Measurements from ENCODE around the gene FADS6.
"Not testable (repeated sequence)": the region's sequence is repeated elsewhere in the genome, so short reads cannot be mapped to it uniquely, and the experiment has no call there.

FADS6 gene

DNA sequence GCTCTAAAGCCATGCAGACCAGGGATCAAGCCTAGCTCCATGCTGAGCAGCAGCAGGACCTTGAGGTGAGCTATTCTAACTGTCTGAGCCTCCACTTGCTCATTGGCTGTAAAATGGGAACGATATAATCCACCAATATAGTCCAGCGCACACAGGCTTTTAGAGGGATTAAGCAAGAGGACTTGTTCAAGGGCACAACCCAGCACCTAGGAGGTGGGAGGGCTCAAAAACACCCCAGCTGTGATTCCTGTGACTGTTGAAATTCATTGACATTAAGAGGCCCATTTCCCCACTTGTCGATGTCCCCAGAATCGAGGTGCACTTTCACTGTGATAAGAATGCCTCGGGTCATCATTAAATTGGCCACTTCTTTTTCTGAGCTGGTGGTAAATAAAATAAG lies 25.5 kb upstream of the FADS6 start:
- H3K27ac ChIP-seq, result no peak overlapping the region
- TF ChIP-seq ZFX (IDR thresholded peaks at IDR 0.05), result no peak
- TF ChIP-seq, protein P1, sequence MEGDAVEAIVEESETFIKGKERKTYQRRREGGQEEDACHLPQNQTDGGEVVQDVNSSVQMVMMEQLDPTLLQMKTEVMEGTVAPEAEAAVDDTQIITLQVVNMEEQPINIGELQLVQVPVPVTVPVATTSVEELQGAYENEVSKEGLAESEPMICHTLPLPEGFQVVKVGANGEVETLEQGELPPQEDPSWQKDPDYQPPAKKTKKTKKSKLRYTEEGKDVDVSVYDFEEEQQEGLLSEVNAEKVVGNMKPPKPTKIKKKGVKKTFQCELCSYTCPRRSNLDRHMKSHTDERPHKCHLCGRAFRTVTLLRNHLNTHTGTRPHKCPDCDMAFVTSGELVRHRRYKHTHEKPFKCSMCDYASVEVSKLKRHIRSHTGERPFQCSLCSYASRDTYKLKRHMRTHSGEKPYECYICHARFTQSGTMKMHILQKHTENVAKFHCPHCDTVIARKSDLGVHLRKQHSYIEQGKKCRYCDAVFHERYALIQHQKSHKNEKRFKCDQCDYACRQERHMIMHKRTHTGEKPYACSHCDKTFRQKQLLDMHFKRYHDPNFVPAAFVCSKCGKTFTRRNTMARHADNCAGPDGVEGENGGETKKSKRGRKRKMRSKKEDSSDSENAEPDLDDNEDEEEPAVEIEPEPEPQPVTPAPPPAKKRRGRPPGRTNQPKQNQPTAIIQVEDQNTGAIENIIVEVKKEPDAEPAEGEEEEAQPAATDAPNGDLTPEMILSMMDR (conservative IDR thresholded peaks at IDR 0.05), result no peak

DNA sequence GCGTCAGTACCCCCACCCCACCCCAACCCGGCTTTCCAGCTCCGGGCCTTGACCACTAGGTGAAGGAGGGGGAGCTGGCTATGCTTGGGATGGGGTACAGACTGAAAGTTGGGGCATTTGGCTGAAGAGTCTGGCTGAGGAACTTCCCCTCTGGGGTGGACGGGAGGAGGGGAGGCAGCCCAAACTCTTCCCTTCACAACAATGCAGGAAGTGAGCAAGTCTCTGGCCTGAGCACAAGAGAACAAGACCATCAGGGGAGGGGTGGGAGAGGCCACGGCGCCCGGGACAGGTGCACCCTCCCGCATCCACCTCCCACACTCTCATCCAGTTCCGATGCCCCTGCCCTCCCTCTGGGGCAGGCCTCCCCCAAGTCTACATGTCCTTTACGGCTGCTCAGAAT lies 24.0 kb upstream of the FADS6 start:
- TF ChIP-seq, protein P1 (conservative IDR thresholded peaks at IDR 0.05), result no peak
- H3K27ac ChIP-seq, result no peak overlapping the region

DNA sequence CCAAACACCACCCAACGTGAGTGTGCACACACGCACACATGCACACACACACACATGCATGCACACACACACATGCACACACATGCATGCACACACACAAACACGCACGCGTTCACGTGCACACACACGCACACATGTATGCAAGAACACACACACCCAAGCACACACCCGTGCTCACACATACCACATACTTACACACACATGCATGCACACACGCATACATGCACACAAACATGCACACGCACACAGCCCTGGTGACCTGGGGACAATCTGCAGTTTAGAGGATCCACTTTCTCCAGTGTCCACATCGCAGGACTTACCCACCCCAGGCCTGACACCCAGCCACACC lies 23.4 kb upstream of the FADS6 start:
- TF ChIP-seq, protein P1 (conservative IDR thresholded peaks at IDR 0.05), result no peak
- no peak for TF ChIP-seq ZFX (IDR thresholded peaks at IDR 0.05)
- H3K27ac ChIP-seq, result no peak overlapping the region

GRCh38 chr17:74916136-74916850 lies 22.9 kb upstream of the FADS6 start:
- no peak overlapping the region for H3K27ac ChIP-seq
- TF ChIP-seq, protein P1 (conservative IDR thresholded peaks at IDR 0.05), result no peak
- TF ChIP-seq ZFX (IDR thresholded peaks at IDR 0.05), result no peak

DNA sequence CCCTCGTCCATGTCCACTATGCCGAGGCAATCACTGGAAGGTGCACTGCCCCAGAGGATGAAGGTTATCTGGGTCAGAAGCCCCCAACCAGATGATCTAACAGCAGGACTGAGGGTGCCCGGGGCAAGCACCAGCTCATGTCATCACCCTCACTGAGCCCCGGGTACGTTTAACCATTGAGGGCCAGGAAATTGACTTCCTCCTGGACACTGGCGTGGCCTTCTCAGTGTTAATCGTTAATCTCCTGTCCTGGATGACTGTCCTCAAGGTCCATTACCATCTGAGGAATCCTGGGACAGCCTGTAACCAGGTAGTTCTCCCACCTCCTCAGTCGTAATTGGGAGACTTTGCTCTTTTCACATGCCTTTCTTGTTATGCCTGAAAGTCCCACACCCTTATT lies 18.0 kb upstream of the FADS6 start:
- not testable (repeated sequence) for H3K27ac ChIP-seq

DNA sequence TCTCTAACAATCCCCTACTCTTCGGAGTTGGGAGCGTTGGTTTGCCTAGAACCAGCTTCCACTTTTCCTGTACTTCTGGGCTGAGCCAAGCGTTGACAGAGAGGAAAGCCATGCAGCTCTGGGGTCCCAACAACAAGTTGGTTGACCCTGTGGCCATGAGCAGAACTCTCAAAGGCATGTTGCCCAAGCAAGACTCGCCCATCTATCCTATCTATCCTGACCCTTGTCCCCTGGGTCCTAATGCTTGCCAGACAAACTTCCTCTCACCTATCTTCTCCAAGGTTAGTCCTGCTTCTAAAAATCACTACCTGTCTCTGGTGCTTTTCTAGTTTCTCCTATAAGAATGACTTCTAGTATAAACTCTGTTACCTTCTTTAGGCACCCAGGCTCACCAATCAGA lies 15.7 kb upstream of the FADS6 start:
- not testable (repeated sequence) for H3K27ac ChIP-seq

DNA sequence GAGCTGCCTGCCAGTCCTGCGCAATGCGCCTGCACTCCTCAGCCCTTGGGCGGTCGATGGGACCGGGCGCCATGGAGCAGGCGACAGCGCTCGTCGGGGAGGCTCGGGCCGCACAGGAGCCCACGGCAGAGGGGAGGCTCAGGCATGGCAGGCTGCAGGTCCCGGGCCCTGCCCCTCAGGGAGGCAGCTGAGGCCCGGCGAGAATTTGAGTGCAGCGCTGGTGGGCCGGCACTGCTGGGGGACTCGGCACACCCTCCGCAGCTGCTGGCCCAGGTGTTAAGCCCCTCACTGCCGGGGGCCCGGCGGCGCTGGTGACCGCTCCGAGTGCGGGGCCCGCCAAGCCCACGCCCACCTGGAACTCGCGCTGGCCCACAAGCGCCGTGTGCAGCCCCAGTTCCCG lies 13.6 kb upstream of the FADS6 start:
- no peak overlapping the region for H3K27ac ChIP-seq
- no peak for TF ChIP-seq ZFX (IDR thresholded peaks at IDR 0.05)
- TF ChIP-seq, protein P1 (conservative IDR thresholded peaks at IDR 0.05), result no peak

DNA sequence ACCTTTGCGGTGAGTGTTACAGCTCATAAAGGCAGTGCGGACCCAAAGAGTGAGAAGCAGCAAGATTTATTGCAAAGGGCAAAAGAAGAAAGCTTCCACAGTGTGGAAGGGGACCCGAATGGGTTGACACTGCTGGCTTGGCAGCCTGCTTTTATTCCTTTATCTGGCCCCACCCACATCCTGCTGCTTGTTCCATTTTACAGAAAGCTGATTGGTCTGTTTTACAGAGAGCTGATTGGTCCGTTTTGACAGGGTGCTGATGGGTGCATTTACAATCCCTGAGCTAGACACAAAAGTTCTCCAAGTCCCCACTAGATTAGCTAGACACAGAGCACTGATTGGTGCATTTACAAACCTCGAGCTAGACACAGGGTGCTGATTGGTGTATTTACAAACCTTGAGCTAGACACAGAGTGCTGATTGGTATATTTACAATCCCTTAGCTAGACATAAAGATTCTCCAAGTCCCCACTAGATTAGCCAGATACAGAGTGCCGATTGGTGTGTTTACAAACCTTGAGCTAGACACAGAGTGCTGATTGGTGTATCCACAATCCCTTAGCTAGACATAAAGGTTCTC lies 12.9 kb upstream of the FADS6 start:
- H3K27ac ChIP-seq, result not testable (repeated sequence)

- TF ChIP-seq, protein P1 (conservative IDR thresholded peaks at IDR 0.05), result no peak
- no peak for TF ChIP-seq ZFX (IDR thresholded peaks at IDR 0.05)
- H3K27ac ChIP-seq, result no peak overlapping the region
Observed at GRCh38 chr17:74904687-74905409, 11.4 kb upstream of the FADS6 start.
